GM12878 (cell line): ENCODE results near the gene SMPD3. TPM values are rescaled to one million over a fixed set of nuclear protein-coding genes. Genes with fewer than 3 reads are reported as not detected.

Experiments used
- CTCF ChIP-seq, 3 experiments: IDR thresholded peaks in 2 of 3; conservative IDR thresholded peaks in 1 of 3; 2 replicates each; pipeline ENCODE4 v1.5.1; 2011; ENCODE audit warnings: low read depth in 3 of 3, low read length in 3 of 3, mild to moderate bottlenecking in 3 of 3, control low read depth in 2 of 3, moderate library complexity in 2 of 3, inconsistent platforms in 1 of 3, mixed read lengths in 1 of 3; ENCODE audit not compliant: control insufficient read depth in 2 of 3, insufficient read depth in 1 of 3; ENCODE audit errors: extremely low read depth in 1 of 3
- EZH2 ChIP-seq: IDR thresholded peaks from 2 replicates; pipeline ENCODE4 v1.6.1; 2012; ENCODE audit warnings: low read depth, mild to moderate bottlenecking, control low read depth, inconsistent platforms, low read length, borderline replicate concordance; ENCODE audit not compliant: control insufficient read depth
- GABPA ChIP-seq: IDR thresholded peaks from 2 replicates; pipeline ENCODE4 v1.6.1; 2014; ENCODE audit warnings: antibody characterized with exemption, low read depth, mild to moderate bottlenecking, inconsistent platforms
- MYB ChIP-seq: fragments of 150-350 bp; IDR thresholded peaks from 2 replicates; pipeline ENCODE4 v1.6.1; 2014; ENCODE audit warnings: mild to moderate bottlenecking, low read depth, low read length, borderline replicate concordance
- NR2C1 ChIP-seq: fragments of 450-650 bp; IDR thresholded peaks from 2 replicates; pipeline ENCODE4 v1.6.1; 2017; ENCODE audit warnings: antibody characterized with exemption, mild to moderate bottlenecking, moderate library complexity
- RUNX3 ChIP-seq: IDR thresholded peaks from 2 replicates; pipeline ENCODE4 v1.6.1; 2012; ENCODE audit warnings: low read length, inconsistent platforms
- ZBTB40 ChIP-seq: fragments of 450-650 bp; IDR thresholded peaks from 2 replicates; pipeline ENCODE4 v1.6.1; 2016; ENCODE audit warnings: mild to moderate bottlenecking, moderate library complexity, borderline replicate concordance
- ZNF384 ChIP-seq: IDR thresholded peaks from 2 replicates; pipeline ENCODE4 v1.6.1; 2012; ENCODE audit warnings: low read depth, mild to moderate bottlenecking, low read length, improper control_type of control experiment, borderline replicate concordance
- polyA plus RNA-seq, 11 experiments: library from polyadenylated mRNA; depleted of rRNA in 4 of 11; unstranded in 6 of 11; stranded (reverse) in 5 of 11; fragments of >200 nt; fragmentation: Nextera tagmentation in 4 of 11; fragmentation: Illumina TruSeq in 1 of 11; extraction: Ambion mirVana in 4 of 11; extraction: Trizol in 1 of 11; gene quantifications; 1 replicate in 1 of 11; 2 replicates in 10 of 11; pipeline versions ENCODE4 v1.2.1 to v1.2.3, GENCODE V29; 2011 to 2016; ENCODE audit warnings: inconsistent platforms in 2 of 11, missing spikeins in 2 of 11, low read depth in 1 of 11
- total RNA-seq, 4 experiments: library from RNA; depleted of rRNA in 3 of 4; stranded (reverse); fragments of >200 nt in 3 of 4; fragmentation: Illumina TruSeq in 1 of 4; extraction: Trizol in 1 of 4; gene quantifications; 2 replicates each; pipeline versions ENCODE4 v1.2.1 to v1.2.3, GENCODE V29; 2013 to 2021
- TF ChIP-seq, protein P1 (sequence below): IDR thresholded peaks from 2 replicates; pipeline ENCODE4 v1.6.1; 2011; ENCODE audit warnings: low read depth, mild to moderate bottlenecking, low read length, moderate library complexity, borderline replicate concordance; ENCODE audit errors: extremely low read depth

SMPD3 gene
- total and polyA plus RNA-seq, 10 of the 15 experiments (the other 5 are each of a cell fraction or from before 2014, with no cell fraction given) = 0.04 to 2.0 (median 1.2) TPM

GRCh38 chr16:68377221-68377620 is 71.1 kb downstream of the SMPD3 start (continued):
- TF ChIP-seq ZBTB40 (no peak), CTCF (IDR thresholded peaks at IDR 0.05 in 2 of 3, conservative IDR thresholded peaks at IDR 0.05 in 1 of 3; ENCODE audit: control insufficient read depth in 2 of 3, extremely low read depth in 1 of 3, insufficient read depth in 1 of 3, low read depth in 3 of 3, low read length in 3 of 3) (no peak), RUNX3 (no peak), EZH2 (no peak), ZNF384 (no peak), NR2C1 (no peak), GABPA (no peak), MYB (no peak)
- TF ChIP-seq, protein P1, sequence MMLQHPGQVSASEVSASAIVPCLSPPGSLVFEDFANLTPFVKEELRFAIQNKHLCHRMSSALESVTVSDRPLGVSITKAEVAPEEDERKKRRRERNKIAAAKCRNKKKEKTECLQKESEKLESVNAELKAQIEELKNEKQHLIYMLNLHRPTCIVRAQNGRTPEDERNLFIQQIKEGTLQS = no peak
